ENCODE data around the gene ITIH3. TPM values are rescaled to one million over a fixed set of nuclear protein-coding genes. Genes with fewer than 3 reads are reported as not detected.

ITIH3 gene
- total and polyA plus RNA-seq, 3 experiments from 2014 or later: not detected

DNA sequence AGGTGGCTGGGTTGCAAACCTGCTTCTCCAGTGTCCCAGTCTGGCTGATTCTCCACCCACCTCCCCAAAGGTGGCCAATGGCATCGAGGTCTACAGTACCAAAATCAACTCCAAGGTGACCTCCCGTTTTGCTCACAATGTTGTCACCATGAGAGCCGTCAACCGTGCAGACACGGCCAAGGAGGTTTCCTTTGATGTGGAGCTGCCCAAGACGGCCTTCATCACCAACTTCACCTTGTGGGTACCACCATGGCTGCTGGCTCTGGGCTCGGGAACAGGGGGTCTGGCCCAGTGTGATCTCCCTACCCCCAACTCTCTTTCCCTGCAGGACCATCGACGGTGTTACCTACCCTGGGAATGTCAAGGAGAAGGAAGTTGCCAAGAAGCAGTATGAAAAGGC, 1.8 kb downstream of the ITIH3 start:
- Mint-ChIP-seq H3K4me3 (no peak overlapping the region), H3K9me3 (no peaks in the 10 kb centered on the region), H3K27me3 (peaks cover 0 to 2% of the 10 kb centered on the region in 2 donors), H3K36me3 (no peaks in the 10 kb centered on the region), H3K4me1 (no peaks in the 10 kb centered on the region), H3K27ac (no peak overlapping the region)
- no peaks in the 10 kb centered on the region for H3K4me1 ChIP-seq (ENCODE audit: insufficient read depth, low read length)
- H3K27me3 ChIP-seq (ENCODE audit: insufficient read depth, low read length, poor library complexity, severe bottlenecking): no peaks in the 10 kb centered on the region
- ChIA-PET POLR2A (no interaction called here), CTCF (no interaction called here)
- no peak for DNase-seq
- H3K36me3 ChIP-seq (ENCODE audit: insufficient read depth, low read length): no peaks in the 10 kb centered on the region
- no peak overlapping the region for H3K27ac ChIP-seq (ENCODE audit: low read depth, low read length)
- no peak overlapping the region for H3K4me3 ChIP-seq (ENCODE audit: low read length)
- H3K9me3 ChIP-seq (ENCODE audit: low read length): no peaks in the 10 kb centered on the region

DNA sequence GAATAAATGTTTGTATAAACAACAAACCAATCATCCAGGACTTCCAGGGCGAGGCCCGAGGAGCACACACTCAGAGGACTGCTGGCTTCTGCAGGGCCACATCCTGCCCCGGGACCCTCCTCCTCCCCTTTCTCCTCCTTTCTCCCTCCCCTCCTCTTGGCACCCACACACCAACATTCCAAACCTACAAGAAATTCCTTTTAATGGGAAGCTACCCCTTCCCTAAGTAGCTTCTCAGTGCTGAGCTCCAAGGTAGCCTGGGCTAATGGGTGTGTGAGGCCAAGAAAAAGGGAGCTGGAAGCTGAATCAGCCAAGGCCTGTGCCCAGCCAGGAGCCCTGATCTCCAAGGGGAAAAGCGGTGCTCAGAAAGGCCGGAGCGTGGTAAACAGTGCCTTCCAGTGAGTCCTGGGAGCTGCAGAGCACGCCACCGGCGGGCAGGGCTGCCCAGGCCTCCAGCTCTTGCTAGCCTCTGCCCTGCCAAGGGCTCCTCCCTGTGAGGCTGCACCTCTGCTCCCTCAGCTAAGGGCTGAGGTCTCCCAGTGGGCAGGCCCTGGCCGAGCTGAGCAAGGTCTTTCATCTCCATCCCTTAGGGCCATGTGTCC, 3.9 kb downstream of the ITIH3 start:
- Histone ChIP-seq H3K36me3 (ENCODE audit: insufficient read depth, low read length) (no peaks in the 10 kb centered on the region), H3K9me3 (ENCODE audit: low read length) (no peaks in the 10 kb centered on the region), H3K27me3 (ENCODE audit: insufficient read depth, low read length, poor library complexity, severe bottlenecking) (no peaks in the 10 kb centered on the region), H3K27ac (ENCODE audit: low read depth, low read length) (no peak overlapping the region), H3K4me3 (ENCODE audit: low read length) (no peak overlapping the region), H3K4me1 (ENCODE audit: insufficient read depth, low read length) (no peaks in the 10 kb centered on the region)
- Mint-ChIP-seq H3K4me3 (no peak overlapping the region), H3K4me1 (no peaks in the 10 kb centered on the region), H3K27me3 (peaks cover 0 to 2% of the 10 kb centered on the region in 2 donors), H3K27ac (peak overlapping the region in 1 of 8 donors; percentile 31), H3K36me3 (no peaks in the 10 kb centered on the region), H3K9me3 (no peaks in the 10 kb centered on the region)
- ChIA-PET POLR2A (interaction anchor here (0.6 kb wide), 1 partner anchor 253 kb away, joined by 3 read pairs; no protein-coding TSS in a partner anchor), CTCF (interaction anchor here (0.7 to 2.0 kb wide), 5 partner anchors 9 to 27 kb away, joined by 3 to 7 read pairs (median 3); partner anchors contain the start of gene NEK4)
- DNase-seq: no peak

DNA sequence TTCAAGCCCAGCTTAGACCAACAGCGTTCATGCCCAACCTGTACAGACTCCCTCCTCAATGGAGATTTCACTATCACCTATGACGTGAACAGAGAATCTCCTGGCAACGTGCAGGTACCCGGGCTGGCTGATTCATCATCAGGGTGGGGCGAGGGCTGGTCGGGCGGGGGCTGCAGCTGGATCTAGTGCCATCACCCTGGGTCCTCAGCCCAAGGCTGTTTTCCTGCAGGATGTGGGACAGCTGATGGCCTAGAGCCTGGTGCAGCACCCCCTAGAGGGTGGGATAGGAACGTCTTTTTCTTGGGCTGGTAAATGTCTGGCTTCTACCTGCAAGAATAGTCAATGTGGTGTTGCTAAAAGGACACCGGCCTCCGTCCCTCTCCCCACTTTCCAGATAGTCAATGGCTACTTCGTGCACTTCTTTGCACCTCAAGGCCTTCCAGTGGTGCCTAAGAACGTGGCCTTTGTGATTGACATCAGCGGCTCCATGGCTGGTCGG, 4.4 kb downstream of the ITIH3 start:
- H3K36me3 Mint-ChIP-seq: no peaks in the 10 kb centered on the region
- DNase-seq: no peak
- no peaks in the 10 kb centered on the region for H3K36me3 ChIP-seq (ENCODE audit: insufficient read depth, low read length)
- no peak overlapping the region for H3K4me3 ChIP-seq (ENCODE audit: low read length)
- no peak overlapping the region for H3K27ac ChIP-seq (ENCODE audit: low read depth, low read length)
- H3K27me3 Mint-ChIP-seq: peaks cover 0 to 2% of the 10 kb centered on the region in 2 donors
- H3K9me3 Mint-ChIP-seq: no peaks in the 10 kb centered on the region
- no peaks in the 10 kb centered on the region for H3K4me1 Mint-ChIP-seq
- peak overlapping the region in 1 of 8 donors; percentile 31 for H3K27ac Mint-ChIP-seq
- no peaks in the 10 kb centered on the region for H3K27me3 ChIP-seq (ENCODE audit: insufficient read depth, low read length, poor library complexity, severe bottlenecking)
- ChIA-PET CTCF (interaction anchor here (0.8 to 2.0 kb wide), 4 partner anchors 8 to 28 kb away, joined by 3 to 7 read pairs (median 4); partner anchors contain the start of gene NEK4), POLR2A (interaction anchor here (0.6 kb wide), 1 partner anchor 254 kb away, joined by 3 read pairs; no protein-coding TSS in a partner anchor)
- H3K9me3 ChIP-seq (ENCODE audit: low read length): no peaks in the 10 kb centered on the region
- no peaks in the 10 kb centered on the region for H3K4me1 ChIP-seq (ENCODE audit: insufficient read depth, low read length)
- no peak overlapping the region for H3K4me3 Mint-ChIP-seq

DNA sequence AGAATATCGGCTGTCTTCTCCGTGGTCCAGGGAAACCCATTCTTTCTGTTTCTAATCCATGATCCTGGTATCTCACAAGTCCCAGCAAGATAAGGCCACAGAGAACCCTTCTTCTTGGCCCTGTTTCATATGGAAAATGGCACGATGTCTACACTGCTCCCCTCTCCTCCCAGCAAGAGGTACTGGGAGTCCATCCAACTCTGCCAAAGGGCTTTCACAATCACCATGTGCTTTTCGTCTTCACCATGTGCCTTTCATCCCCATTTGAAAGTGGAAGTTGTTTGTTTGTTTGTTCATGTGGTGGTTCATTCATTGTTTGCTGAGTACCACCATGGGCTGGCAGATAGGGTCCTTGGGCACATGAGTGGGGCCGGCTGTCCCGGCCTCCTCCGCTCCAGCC, 5.5 kb downstream of the ITIH3 start:
- H3K27ac ChIP-seq (ENCODE audit: low read depth, low read length): no peak overlapping the region
- H3K27me3 ChIP-seq (ENCODE audit: insufficient read depth, low read length, poor library complexity, severe bottlenecking): no peaks in the 10 kb centered on the region
- H3K36me3 ChIP-seq (ENCODE audit: insufficient read depth, low read length): no peaks in the 10 kb centered on the region
- no peaks in the 10 kb centered on the region for H3K9me3 ChIP-seq (ENCODE audit: low read length)
- Mint-ChIP-seq H3K27ac (no peak overlapping the region), H3K9me3 (no peaks in the 10 kb centered on the region), H3K4me1 (no peaks in the 10 kb centered on the region), H3K4me3 (no peak overlapping the region), H3K36me3 (no peaks in the 10 kb centered on the region), H3K27me3 (peaks cover 0 to 2% of the 10 kb centered on the region in 2 donors)
- H3K4me3 ChIP-seq (ENCODE audit: low read length): no peak overlapping the region
- DNase-seq: no peak
- POLR2A ChIA-PET: no interaction called here
- H3K4me1 ChIP-seq (ENCODE audit: insufficient read depth, low read length): no peaks in the 10 kb centered on the region
- CTCF ChIA-PET: no interaction called here

DNA sequence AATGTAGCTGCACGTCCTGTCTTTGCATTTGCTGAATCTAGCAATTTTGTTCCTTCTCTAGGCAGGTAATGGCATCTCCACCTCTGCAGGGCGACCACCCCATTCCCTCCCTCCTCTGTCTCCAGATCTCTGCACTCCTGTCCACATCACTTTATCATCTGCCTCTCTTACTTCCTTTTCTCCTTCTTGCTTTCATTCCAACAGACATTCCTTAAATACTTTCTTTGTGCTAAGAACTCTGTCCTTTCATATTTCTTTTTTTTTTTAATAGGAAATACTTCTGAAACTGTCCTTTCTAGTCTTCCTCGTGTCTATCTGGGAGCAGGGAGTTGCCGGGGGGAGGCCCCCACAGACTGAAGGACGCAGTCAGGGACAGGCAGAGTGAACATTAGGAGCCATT, 7.2 kb downstream of the ITIH3 start:
- ChIA-PET CTCF (no interaction called here), POLR2A (no interaction called here)
- no peak overlapping the region for H3K4me3 Mint-ChIP-seq
- H3K36me3 Mint-ChIP-seq: no peaks in the 10 kb centered on the region
- H3K27me3 Mint-ChIP-seq: peaks cover 0 to 2% of the 10 kb centered on the region in 2 donors
- no peaks in the 10 kb centered on the region for H3K9me3 Mint-ChIP-seq
- no peaks in the 10 kb centered on the region for H3K36me3 ChIP-seq (ENCODE audit: insufficient read depth, low read length)
- H3K4me1 Mint-ChIP-seq: no peaks in the 10 kb centered on the region
- no peaks in the 10 kb centered on the region for H3K4me1 ChIP-seq (ENCODE audit: insufficient read depth, low read length)
- no peak overlapping the region for H3K27ac Mint-ChIP-seq
- no peak overlapping the region for H3K4me3 ChIP-seq (ENCODE audit: low read length)
- no peak overlapping the region for H3K27ac ChIP-seq (ENCODE audit: low read depth, low read length)
- no peaks in the 10 kb centered on the region for H3K9me3 ChIP-seq (ENCODE audit: low read length)
- DNase-seq: no peak
- H3K27me3 ChIP-seq (ENCODE audit: insufficient read depth, low read length, poor library complexity, severe bottlenecking): no peaks in the 10 kb centered on the region

DNA sequence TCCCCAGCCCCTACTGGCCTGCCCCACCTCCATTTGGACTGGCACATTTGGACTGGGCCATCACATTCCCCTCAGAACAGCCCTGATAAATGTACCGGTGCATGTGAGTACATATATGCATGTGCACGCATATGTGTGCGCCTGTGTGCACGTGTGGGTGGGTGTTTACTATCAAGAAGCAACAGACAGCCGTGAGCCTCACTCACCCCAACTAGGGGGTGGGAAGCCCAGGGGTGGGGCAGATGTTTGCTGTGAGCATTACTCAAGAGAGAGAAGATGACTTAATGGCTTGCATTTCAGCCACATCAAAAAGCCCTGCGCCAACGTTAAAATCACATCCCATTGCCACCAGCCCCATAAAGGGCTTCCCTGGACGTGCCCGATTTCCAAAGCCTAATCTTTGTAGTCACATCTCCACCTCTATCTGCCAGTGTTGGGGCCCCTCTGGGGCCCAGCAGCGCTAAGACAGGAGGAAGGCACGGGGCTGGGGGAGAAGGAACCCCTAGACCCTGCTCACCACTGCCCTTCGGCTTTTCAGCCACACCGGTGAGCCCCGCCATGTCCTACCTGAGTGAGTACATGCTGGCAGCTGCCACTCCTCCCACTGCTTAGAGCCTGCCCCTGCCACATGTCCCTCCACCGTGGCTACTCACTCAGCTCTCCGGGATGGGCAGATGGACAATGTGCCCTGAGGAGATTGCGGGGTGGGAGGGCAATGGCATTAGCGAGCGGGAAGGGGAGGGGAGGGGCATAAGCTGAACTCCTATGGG, 10.9 kb downstream of the ITIH3 start:
- no peaks in the 10 kb centered on the region for H3K9me3 Mint-ChIP-seq
- H3K36me3 Mint-ChIP-seq: no peaks in the 10 kb centered on the region
- POLR2A ChIA-PET: no interaction called here
- Histone ChIP-seq H3K4me1 (ENCODE audit: insufficient read depth, low read length) (no peaks in the 10 kb centered on the region), H3K27me3 (ENCODE audit: insufficient read depth, low read length, poor library complexity, severe bottlenecking) (no peaks in the 10 kb centered on the region), H3K27ac (ENCODE audit: low read depth, low read length) (no peak overlapping the region), H3K36me3 (ENCODE audit: insufficient read depth, low read length) (no peaks in the 10 kb centered on the region), H3K4me3 (ENCODE audit: low read length) (no peak overlapping the region), H3K9me3 (ENCODE audit: low read length) (no peaks in the 10 kb centered on the region)
- no peak overlapping the region for H3K4me3 Mint-ChIP-seq
- CTCF ChIA-PET: no interaction called here
- H3K27ac Mint-ChIP-seq: no peak overlapping the region
- no peaks in the 10 kb centered on the region for H3K27me3 Mint-ChIP-seq
- no peaks in the 10 kb centered on the region for H3K4me1 Mint-ChIP-seq
- no peak for DNase-seq

DNA sequence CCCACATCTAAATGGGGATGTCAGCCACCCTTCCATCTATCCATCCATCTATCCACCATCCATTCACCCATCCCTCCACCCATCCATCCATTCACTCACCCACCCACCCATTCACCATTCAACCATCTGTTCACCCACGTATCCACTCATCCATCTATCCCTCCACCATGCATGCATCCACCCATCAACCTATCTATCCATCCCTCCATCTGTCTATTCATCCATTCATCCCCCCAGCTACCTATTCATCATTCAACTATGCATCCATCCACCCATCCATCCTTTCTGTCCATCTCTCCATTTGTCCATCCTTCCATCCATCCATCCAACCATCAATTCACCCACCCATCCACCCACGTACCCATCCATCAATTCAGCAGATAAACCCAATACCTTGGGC, 14.6 kb downstream of the ITIH3 start:
- Histone ChIP-seq H3K4me3 (ENCODE audit: low read length) (no peak overlapping the region), H3K36me3 (ENCODE audit: insufficient read depth, low read length) (no peaks in the 10 kb centered on the region), H3K27me3 (ENCODE audit: insufficient read depth, low read length, poor library complexity, severe bottlenecking) (no peaks in the 10 kb centered on the region), H3K4me1 (ENCODE audit: insufficient read depth, low read length) (no peaks in the 10 kb centered on the region), H3K27ac (ENCODE audit: low read depth, low read length) (no peak overlapping the region), H3K9me3 (ENCODE audit: low read length) (no peaks in the 10 kb centered on the region)
- Mint-ChIP-seq H3K27ac (peak overlapping the region in 1 of 8 donors; percentile 15), H3K36me3 (no peaks in the 10 kb centered on the region), H3K27me3 (no peaks in the 10 kb centered on the region), H3K9me3 (no peaks in the 10 kb centered on the region), H3K4me3 (no peak overlapping the region), H3K4me1 (no peaks in the 10 kb centered on the region)
- CTCF ChIA-PET: no interaction called here
- POLR2A ChIA-PET: no interaction called here
- no peak for DNase-seq

DNA sequence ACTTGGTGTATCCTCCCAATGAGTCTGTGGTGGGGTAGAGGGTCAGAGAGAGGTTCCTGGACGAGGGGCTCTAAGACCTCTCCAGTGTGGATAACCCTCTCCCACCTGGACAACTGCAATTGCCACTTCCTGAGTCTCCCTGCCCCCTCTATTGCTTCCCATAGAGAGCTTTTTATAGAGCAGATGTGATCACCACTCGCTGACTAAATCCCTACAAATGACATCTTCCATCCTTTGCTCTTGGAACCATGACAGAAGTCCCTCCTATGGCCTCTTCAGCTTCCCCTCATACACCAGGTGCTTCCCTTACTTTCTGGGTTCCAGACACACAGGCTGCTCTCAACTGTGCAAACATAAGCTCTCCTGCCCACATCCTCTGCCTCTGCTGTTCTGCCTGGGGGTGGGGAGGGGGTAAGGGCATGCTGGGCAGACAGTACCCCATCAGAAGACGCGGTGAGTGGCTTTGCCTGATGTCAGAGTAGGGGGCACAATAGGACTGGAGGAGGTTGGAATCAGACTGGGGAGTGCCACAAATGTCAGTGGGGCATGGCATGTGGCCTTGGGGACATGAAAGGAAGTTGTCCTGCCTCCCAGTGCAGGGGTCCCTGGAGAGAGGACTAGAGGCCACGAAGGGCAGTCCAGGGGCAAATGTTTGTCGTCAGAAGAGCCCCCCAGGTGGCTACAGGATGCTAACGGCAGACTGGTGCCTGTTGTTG, 15.2 kb downstream of the ITIH3 start:
- peak overlapping the region in 1 of 8 donors; percentile 28 for H3K27ac Mint-ChIP-seq
- no peak overlapping the region for H3K4me3 Mint-ChIP-seq
- POLR2A ChIA-PET: no interaction called here
- H3K27ac ChIP-seq (ENCODE audit: low read depth, low read length): no peak overlapping the region
- H3K4me3 ChIP-seq (ENCODE audit: low read length): no peak overlapping the region
- H3K27me3 Mint-ChIP-seq: no peaks in the 10 kb centered on the region
- H3K27me3 ChIP-seq (ENCODE audit: insufficient read depth, low read length, poor library complexity, severe bottlenecking): no peaks in the 10 kb centered on the region
- CTCF ChIA-PET: no interaction called here
- H3K4me1 Mint-ChIP-seq: no peaks in the 10 kb centered on the region
- no peaks in the 10 kb centered on the region for H3K4me1 ChIP-seq (ENCODE audit: insufficient read depth, low read length)
- no peaks in the 10 kb centered on the region for H3K36me3 ChIP-seq (ENCODE audit: insufficient read depth, low read length)
- no peak for DNase-seq
- H3K36me3 Mint-ChIP-seq: no peaks in the 10 kb centered on the region
- H3K9me3 Mint-ChIP-seq: no peaks in the 10 kb centered on the region
- H3K9me3 ChIP-seq (ENCODE audit: low read length): no peaks in the 10 kb centered on the region

All from CD8-positive, alpha-beta memory T cell (primary cell).